HG03280 (cell line): ENCODE results near the gene SDHC.
"Not testable (repeated sequence)": the region's sequence is repeated elsewhere in the genome, so short reads cannot be mapped to it uniquely, and the experiment has no call there.

Experiments used
- ATAC-seq: cut with Tn5 transposase; IDR thresholded peaks from one replicate; pipeline ENCODE4 v1.9.1; 2021; ENCODE audit warnings: mild to moderate bottlenecking, moderate library complexity; ENCODE audit not compliant: unreplicated experiment

The SDHC gene

GRCh38 chr1:161309868-161310267 lies 4.3 kb upstream of the SDHC start, which contains the start of gene MPZ:
TSS of gene MPZ (minus strand) at chr1:161309968. CDS start at chr1:161309905, 63 bp downstream.
- ATAC-seq = no peak

GRCh38 chr1:161311595-161312181 lies 2.5 kb upstream of the SDHC start:
- no peak for ATAC-seq

GRCh38 chr1:161313554-161314200 lies 504 bp upstream of the SDHC start:
- ATAC-seq = peak; percentile 13

- not testable (repeated sequence) for ATAC-seq
These were observed 1.9 kb downstream of the SDHC start for GRCh38 chr1:161315841-161316674.

GRCh38 chr1:161324020-161324419 lies 9.8 kb downstream of the SDHC start:
- ATAC-seq = no peak

GRCh38 chr1:161330346-161330745 lies 16.2 kb downstream of the SDHC start:
- ATAC-seq = no peak

GRCh38 chr1:161333166-161333565 lies 19.0 kb downstream of the SDHC start:
- ATAC-seq = no peak

- ATAC-seq = no peak
These were observed 21.6 kb downstream of the SDHC start for GRCh38 chr1:161335796-161336195.

- ATAC-seq = no peak
These were observed 28.0 kb downstream of the SDHC start for GRCh38 chr1:161342177-161342576.

- no peak for ATAC-seq
These were observed 28.6 kb downstream of the SDHC start for GRCh38 chr1:161342821-161343220.

GRCh38 chr1:161350671-161351070 lies 36.5 kb downstream of the SDHC start:
- no peak for ATAC-seq

- no peak for ATAC-seq
These were observed 37.3 kb downstream of the SDHC start for GRCh38 chr1:161351482-161351881.

GRCh38 chr1:161357073-161357472 lies 42.9 kb downstream of the SDHC start:
- ATAC-seq = no peak

- ATAC-seq = no peak
These were observed 45.1 kb downstream of the SDHC start for GRCh38 chr1:161359291-161359690.

- no peak for ATAC-seq
These were observed 50.2 kb downstream of the SDHC start for GRCh38 chr1:161364332-161364731.

- no peak for ATAC-seq
These were observed 51.0 kb downstream of the SDHC start for GRCh38 chr1:161365207-161365606.

GRCh38 chr1:161367684-161368400 lies 53.7 kb downstream of the SDHC start, which contains the start of gene CFAP126:
TSS of gene CFAP126 (minus strand) at chr1:161367876. CDS start at chr1:161367868, 8 bp downstream.
- ATAC-seq = peak; percentile 93

GRCh38 chr1:161373442-161373841 lies 59.3 kb downstream of the SDHC start:
- ATAC-seq = no peak

- no peak for ATAC-seq
These were observed 60.2 kb downstream of the SDHC start for GRCh38 chr1:161374373-161374772.

- no peak for ATAC-seq
These were observed 63.8 kb downstream of the SDHC start for GRCh38 chr1:161378014-161378413.

GRCh38 chr1:161379071-161379470 lies 64.9 kb downstream of the SDHC start:
- no peak for ATAC-seq
